BJ (cell line): Measurements from ENCODE around the gene THAP9. TPM values are rescaled to one million over a fixed set of nuclear protein-coding genes. Genes with fewer than 3 reads are reported as not detected.

ENCODE experiments used
- CTCF ChIA-PET: fragments of 350-600 bp; formaldehyde crosslinking; extraction: SDS; loops from one replicate; lab custom pipeline; 2021; ENCODE audit warnings: antibody characterized with exemption, inconsistent platforms; lab: Yijun Ruan, JAX
- POLR2A ChIA-PET: fragments of 300-600 bp; sonication (Branson Sonifier 250); formaldehyde crosslinking; extraction: SDS; loops from one replicate; lab custom pipeline; 2021; ENCODE audit warnings: antibody characterized with exemption; lab: Charles Lee
- DNase-seq: peaks from one replicate; pipeline ENCODE4 v3.0.0-alpha.2; 2011; ENCODE audit warnings: low read depth
- H3K27me3 ChIP-seq: 2 replicates; pipeline ENCODE4 v1.6.0; 2011; ENCODE audit warnings: low read length; ENCODE audit not compliant: control insufficient read depth, insufficient read depth
- H3K36me3 ChIP-seq: 2 replicates; pipeline ENCODE4 v1.5.1; 2011; ENCODE audit warnings: low read length; ENCODE audit not compliant: control insufficient read depth, insufficient read depth
- H3K4me3 ChIP-seq: 2 replicates; pipeline ENCODE4 v1.5.1; 2011; ENCODE audit warnings: low read depth, mild to moderate bottlenecking, control low read depth, low read length
- polyA plus RNA-seq: library from polyadenylated mRNA; depleted of rRNA; stranded (reverse); fragments of >200 nt; gene quantifications from 2 replicates; pipeline ENCODE4 v1.2.3, GENCODE V29; 2011
- TF ChIP-seq, protein P1 (sequence below): IDR thresholded peaks from 2 replicates; pipeline ENCODE4 v1.5.1; 2011; ENCODE audit warnings: low read depth, mild to moderate bottlenecking, control low read depth, inconsistent platforms, low read length, moderate library complexity; ENCODE audit not compliant: insufficient read depth

THAP9 gene
- polyA plus RNA-seq, 1 experiment, result 1.8 TPM

DNA sequence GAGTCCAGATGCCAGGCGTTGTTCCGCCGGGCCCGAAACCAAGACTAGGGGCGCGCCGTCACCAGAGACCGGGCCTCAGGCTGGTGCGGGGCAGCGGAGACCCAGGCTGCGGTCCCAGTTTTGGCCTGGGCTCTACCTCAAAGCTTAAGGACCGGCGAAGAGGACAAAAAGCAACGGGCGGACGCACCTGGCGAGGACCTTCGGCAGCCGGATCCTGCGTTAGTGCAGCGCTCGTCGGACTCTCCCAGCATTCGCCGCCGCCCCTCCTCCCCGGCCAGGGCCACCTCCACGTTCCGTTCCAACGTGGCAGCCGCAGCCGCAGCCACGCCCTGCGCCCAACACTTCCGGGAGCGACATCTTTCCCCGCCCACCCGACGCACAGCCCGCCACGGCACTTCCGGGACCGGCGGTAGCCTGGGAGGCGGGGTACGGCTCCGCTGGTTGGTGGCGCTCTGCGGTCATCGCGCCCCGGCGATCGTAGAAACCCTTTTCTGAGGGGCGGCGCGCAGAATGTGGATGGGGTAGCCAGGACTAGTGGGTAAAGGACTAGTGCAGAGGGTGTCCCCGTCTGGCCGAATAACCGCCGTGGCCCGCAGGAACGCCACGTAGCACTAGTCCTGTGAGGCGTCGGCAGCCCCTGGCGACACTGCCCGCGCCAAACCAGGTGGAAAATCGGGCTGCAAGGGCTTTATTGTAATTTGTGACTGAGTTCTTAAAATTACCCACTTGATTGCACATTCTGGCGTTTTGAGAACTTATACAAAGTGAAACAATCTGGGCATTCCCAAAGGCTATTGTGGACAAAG is 9.4 kb upstream of the THAP9 start, which contains the start of gene SEC31A:
TSS of gene SEC31A (minus strand) at position 253 of the 806 bp plus-strand sequence. CDS start 9,217 bp downstream, outside the sequence.
- peaks cover 3% of the 10 kb centered on the region for H3K36me3 ChIP-seq
- peak; percentile 39 for DNase-seq
- ChIA-PET POLR2A (interaction anchor here (0.6 kb wide), 1 partner anchor 471 kb away, joined by 14 read pairs; no protein-coding TSS in a partner anchor), CTCF (interaction anchor here (1.1 kb wide), 1 partner anchor 393 kb away, joined by 3 read pairs; the partner anchor contains the start of gene COQ2)
- H3K4me3 ChIP-seq, result peak within 1 kb of the TSS; percentile 97
- TF ChIP-seq, protein P1, sequence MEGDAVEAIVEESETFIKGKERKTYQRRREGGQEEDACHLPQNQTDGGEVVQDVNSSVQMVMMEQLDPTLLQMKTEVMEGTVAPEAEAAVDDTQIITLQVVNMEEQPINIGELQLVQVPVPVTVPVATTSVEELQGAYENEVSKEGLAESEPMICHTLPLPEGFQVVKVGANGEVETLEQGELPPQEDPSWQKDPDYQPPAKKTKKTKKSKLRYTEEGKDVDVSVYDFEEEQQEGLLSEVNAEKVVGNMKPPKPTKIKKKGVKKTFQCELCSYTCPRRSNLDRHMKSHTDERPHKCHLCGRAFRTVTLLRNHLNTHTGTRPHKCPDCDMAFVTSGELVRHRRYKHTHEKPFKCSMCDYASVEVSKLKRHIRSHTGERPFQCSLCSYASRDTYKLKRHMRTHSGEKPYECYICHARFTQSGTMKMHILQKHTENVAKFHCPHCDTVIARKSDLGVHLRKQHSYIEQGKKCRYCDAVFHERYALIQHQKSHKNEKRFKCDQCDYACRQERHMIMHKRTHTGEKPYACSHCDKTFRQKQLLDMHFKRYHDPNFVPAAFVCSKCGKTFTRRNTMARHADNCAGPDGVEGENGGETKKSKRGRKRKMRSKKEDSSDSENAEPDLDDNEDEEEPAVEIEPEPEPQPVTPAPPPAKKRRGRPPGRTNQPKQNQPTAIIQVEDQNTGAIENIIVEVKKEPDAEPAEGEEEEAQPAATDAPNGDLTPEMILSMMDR, result 0 out of 2 replicates have a peak, but pooled peaks have one; percentile 14
- no peaks in the 10 kb centered on the region for H3K27me3 ChIP-seq

DNA sequence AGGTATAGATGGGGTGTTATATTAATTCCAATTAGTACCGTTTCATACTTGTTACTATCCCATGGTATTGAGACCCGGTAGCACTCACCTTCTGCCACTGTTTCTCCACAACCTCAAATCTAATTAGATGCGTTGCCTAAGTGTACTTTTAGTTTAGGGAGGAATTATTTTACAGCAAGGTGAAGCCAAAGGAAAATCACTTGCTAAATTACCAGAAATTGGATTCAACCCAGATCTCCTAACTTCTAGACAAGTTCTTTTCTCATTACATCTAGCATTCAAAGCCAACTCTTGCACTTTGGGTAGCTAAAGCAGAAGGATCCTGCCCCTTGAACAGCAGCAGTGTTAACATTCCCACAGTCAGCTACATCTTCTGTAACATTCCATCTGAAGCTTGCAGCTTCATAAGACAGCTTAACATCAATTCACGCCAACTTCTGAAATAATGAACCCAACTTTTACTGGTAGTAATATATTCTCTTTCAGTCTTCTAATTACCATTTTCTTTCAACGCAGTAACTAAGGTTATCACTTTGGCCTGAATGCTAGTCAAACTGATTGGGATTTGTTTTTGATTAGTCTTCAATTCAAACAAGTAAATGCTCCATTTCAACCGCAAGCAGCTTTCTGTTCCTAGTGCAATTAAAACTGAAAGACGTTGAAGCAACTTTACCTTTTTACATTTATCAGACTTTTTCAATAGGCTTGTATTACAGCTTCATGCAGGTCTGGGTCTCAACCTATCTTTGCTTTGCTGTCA is 8.6 kb upstream of the THAP9 start:
- H3K36me3 ChIP-seq, result peaks cover 3% of the 10 kb centered on the region
- no peaks in the 10 kb centered on the region for H3K27me3 ChIP-seq
- TF ChIP-seq, protein P1, result no peak
- peak overlapping the region; percentile 97 for H3K4me3 ChIP-seq
- ChIA-PET POLR2A (no interaction called here), CTCF (interaction anchor here (1.1 kb wide), 1 partner anchor 392 kb away, joined by 3 read pairs; the partner anchor contains the start of gene COQ2)
- no peak for DNase-seq

DNA sequence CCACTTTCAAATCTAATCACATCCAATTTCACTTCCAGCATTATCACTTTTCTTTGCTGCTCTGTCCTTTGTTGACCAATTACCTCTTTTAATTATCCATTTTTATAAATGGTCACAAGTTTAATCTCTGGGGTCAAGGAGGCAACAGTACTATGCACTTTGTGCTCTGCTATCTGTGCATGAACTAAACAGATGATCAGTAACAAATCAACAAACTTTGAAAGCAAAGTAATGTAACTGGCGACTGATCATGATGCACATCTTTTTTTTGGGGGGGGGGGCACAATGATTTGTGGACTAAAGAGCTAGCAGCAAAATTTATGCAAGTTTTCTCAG is 8.1 kb upstream of the THAP9 start:
- H3K27me3 ChIP-seq, result no peaks in the 10 kb centered on the region
- POLR2A ChIA-PET, result no interaction called here
- CTCF ChIA-PET, result interaction anchor here (1.1 kb wide), 1 partner anchor 392 kb away, joined by 3 read pairs; the partner anchor contains the start of gene COQ2
- H3K4me3 ChIP-seq, result no peak overlapping the region
- no peak for DNase-seq
- H3K36me3 ChIP-seq, result peaks cover 3% of the 10 kb centered on the region
- TF ChIP-seq, protein P1, result no peak

DNA sequence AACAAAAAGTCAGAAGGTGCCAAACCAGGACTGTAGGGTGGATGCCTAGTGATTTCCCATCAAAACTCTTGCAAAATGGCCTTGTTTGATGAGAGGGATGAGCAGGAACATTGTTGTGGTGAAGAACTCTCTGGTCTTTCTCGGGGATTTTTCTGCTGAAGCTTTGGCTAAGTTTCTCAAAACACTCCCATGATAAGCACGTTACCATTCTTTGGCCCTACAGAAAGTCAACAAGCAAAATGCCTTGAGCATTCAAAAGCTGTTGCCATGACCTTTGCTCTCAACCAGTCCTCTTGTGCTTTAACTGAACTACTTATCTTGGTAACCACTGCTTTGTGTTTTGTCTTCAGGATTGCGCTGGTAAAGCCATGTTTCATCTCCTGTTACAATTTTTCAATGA is 6.6 kb upstream of the THAP9 start:
- TF ChIP-seq, protein P1, result no peak
- ChIA-PET CTCF (no interaction called here), POLR2A (no interaction called here)
- Histone ChIP-seq H3K4me3 (no peak overlapping the region), H3K27me3 (no peaks in the 10 kb centered on the region), H3K36me3 (peaks cover 3% of the 10 kb centered on the region)
- no peak for DNase-seq

DNA sequence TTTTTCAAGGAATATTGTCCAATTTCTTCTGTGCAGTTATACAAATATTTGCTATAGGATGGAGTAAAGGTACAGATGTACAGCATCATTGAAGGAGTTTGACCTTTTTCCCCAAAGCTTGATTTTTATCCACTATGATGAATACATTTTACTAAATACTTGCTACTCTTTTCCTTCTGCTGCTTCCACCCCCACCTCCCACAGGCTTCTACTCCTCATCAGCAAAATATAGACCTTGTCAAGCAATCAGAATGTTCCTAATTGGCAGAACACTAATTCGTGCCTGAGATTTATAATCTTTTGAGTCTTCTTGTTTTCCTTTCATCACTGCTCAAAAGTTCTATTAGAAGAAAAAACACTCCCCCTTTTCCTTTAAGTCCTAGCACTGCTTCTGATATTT is 3.8 kb upstream of the THAP9 start:
- DNase-seq, result no peak
- ChIA-PET POLR2A (no interaction called here), CTCF (no interaction called here)
- Histone ChIP-seq H3K4me3 (no peak overlapping the region), H3K27me3 (no peaks in the 10 kb centered on the region), H3K36me3 (peaks cover 3% of the 10 kb centered on the region)
- TF ChIP-seq, protein P1, result no peak
